ENCODE measurements around the gene NRXN3. TPM values are rescaled to one million over a fixed set of nuclear protein-coding genes. Genes with fewer than 3 reads are reported as not detected.

Gene NRXN3
- total and polyA plus RNA-seq, 7 donors, result 0.06 to 0.74 (median 0.15) TPM

DNA sequence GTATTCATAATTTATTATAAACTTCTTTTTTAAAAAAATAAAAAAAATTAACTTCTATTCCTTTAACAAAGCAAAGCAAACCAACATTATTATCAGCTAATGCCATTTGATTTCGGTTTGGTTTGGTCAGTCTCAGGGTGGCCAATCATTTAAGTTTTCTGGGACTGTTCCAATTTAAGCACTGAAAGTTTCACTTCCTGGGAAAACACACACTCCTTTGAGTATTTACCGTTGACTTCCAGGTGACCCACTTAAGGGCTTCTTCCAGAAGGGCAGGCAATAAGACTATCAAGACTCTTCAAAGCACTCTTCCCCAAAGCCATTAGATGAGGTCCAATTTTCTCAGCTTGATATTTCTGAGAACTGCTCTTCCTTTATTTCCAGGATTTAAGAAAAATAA is 1187.1 kb downstream of the NRXN3 start:
- no peak overlapping the region for H3K4me3 ChIP-seq

DNA sequence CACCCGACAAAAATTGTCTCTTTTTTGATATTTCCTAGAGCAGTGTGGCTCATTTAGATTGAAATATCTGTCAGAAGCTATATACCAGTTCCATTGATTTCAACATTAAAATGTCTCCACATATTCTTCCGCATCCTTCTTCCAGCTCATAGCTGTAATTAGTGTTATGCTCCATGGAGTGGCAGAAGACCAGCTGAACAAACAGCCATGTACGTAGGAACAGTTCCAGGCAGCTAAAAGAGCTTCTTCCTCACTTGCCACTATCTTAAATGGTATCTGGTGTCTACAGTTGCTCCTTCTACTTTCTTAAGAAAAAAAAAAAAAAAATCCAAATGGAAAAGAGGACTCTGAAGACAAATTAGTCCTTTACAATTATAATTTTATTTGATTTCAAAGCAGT is 1193.1 kb downstream of the NRXN3 start:
- DNase-seq (no peak), ATAC-seq (no peak)
- no peaks in the 10 kb centered on the region for H3K27me3 ChIP-seq (ENCODE audit: insufficient read depth in 3 of 3, low read length in 2 of 3)
- no peak overlapping the region for H3K27ac ChIP-seq
- WGBS, 3 donors, result 76 to 85% (median 82%) methylated on average over 3 of the region's 3 CpGs
- no peaks in the 10 kb centered on the region for H3K9me3 ChIP-seq
- no peaks in the 10 kb centered on the region for H3K4me1 ChIP-seq
- TF ChIP-seq, protein P1, sequence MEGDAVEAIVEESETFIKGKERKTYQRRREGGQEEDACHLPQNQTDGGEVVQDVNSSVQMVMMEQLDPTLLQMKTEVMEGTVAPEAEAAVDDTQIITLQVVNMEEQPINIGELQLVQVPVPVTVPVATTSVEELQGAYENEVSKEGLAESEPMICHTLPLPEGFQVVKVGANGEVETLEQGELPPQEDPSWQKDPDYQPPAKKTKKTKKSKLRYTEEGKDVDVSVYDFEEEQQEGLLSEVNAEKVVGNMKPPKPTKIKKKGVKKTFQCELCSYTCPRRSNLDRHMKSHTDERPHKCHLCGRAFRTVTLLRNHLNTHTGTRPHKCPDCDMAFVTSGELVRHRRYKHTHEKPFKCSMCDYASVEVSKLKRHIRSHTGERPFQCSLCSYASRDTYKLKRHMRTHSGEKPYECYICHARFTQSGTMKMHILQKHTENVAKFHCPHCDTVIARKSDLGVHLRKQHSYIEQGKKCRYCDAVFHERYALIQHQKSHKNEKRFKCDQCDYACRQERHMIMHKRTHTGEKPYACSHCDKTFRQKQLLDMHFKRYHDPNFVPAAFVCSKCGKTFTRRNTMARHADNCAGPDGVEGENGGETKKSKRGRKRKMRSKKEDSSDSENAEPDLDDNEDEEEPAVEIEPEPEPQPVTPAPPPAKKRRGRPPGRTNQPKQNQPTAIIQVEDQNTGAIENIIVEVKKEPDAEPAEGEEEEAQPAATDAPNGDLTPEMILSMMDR (IDR thresholded peaks at IDR 0.05), result no peak
- no peak overlapping the region for H3K4me3 ChIP-seq
- intact Hi-C loops (cut with DNase I), result no loop called here
- no peaks in the 10 kb centered on the region for H3K36me3 ChIP-seq (ENCODE audit: insufficient read depth in 1 of 2, low read depth in 1 of 2)

More for the DNA sequence above, 1187.1 kb downstream of the NRXN3 start:
- TF ChIP-seq, protein P1 (IDR thresholded peaks at IDR 0.05), result no peak
- 61 to 66% (median 65%) methylated on average over 2 of the region's 2 CpGs for WGBS, 3 donors
- H3K27me3 ChIP-seq (ENCODE audit: insufficient read depth in 3 of 3, low read length in 2 of 3), result no peaks in the 10 kb centered on the region
- DNase-seq (no peak), ATAC-seq (no peak)
- H3K4me1 ChIP-seq, result no peaks in the 10 kb centered on the region
- no peak overlapping the region for H3K27ac ChIP-seq
- no peaks in the 10 kb centered on the region for H3K9me3 ChIP-seq
- intact Hi-C loops (cut with DNase I), result no loop called here
- no peaks in the 10 kb centered on the region for H3K36me3 ChIP-seq (ENCODE audit: insufficient read depth in 1 of 2, low read depth in 1 of 2)

DNA sequence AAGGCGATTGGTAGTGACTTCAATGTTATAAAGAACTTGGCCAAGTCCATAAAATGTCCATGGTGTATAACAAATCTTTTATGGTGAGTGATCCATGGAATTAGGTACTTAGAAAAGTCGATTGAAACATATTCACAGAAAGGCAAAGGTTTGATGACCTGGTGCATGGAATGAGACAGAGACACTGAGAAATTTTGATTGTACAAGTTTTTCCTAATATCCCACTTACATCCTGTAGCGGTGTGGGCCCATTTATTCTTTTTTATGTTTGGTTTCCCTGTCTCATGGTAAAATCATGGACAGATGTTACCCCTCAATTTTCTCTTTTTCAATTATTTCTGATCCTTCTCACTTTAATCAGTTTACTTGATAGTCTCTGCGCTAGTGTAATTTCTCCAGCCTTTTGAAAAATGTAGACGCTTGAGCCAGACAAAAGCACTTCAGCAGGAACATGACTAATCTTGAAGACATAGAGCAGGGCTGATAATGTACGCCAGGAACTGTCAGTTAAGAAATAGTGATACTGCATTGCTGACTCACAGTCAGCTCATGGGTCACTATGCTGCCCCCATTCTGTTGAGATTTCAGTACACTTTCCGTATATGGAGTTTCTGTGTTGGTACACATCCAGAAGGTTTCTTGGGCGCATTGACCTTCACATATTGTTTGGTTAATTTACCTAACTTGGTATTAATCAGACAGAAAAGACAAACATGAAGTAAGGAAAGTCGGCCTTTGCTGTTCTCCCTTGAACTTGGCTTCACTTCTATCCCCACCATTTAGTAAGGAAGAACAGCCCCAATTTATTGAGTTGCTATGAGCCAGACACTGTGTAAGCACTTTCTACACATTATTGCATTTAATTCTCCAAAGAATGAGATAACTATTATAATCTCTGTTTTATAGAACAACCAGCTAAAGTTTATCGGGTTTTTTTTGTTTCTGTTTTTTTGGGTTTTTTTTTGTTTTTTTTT is 1199.5 kb downstream of the NRXN3 start:
- intact Hi-C loops (cut with DNase I), result no loop called here
- Histone ChIP-seq H3K36me3 (ENCODE audit: insufficient read depth in 1 of 2, low read depth in 1 of 2) (no peaks in the 10 kb centered on the region), H3K27ac (no peak overlapping the region), H3K4me3 (no peak overlapping the region), H3K4me1 (no peaks in the 10 kb centered on the region), H3K9me3 (no peaks in the 10 kb centered on the region), H3K27me3 (ENCODE audit: insufficient read depth in 3 of 3, low read length in 2 of 3) (no peaks in the 10 kb centered on the region)
- no peak for ATAC-seq
- TF ChIP-seq, protein P1 (IDR thresholded peaks at IDR 0.05), result no peak
- DNase-seq, result no peak
- WGBS, 3 donors, result 85 to 88% (median 87%) methylated on average over 10 of the region's 10 CpGs

DNA sequence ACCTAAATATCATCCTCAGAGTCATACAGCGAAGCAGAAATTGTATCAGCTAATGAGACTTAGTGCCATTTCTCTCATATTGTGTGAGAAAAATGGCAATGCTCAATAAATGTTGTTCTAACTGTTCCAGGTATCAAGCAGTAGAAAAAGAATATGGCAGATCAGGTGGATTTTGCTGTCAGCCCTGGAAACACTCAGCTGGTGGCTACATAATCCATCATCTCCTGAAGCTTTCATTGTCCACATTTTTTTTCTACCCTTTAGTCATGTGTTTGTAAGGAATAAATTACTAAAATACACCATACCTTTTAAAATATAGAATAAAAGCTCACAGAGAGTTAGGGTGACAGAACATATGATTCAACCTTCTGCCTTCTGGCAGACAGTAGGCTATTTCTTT is 1200.8 kb downstream of the NRXN3 start:
- H3K9me3 ChIP-seq, result no peaks in the 10 kb centered on the region
- WGBS, 3 donors, result 93% methylated on average over 1 of the region's 1 CpG

More for the DNA sequence above, 1200.8 kb downstream of the NRXN3 start:
- DNase-seq (no peak), ATAC-seq (no peak)
- Histone ChIP-seq H3K27ac (no peak overlapping the region), H3K4me1 (no peaks in the 10 kb centered on the region), H3K27me3 (ENCODE audit: insufficient read depth in 3 of 3, low read length in 2 of 3) (no peaks in the 10 kb centered on the region), H3K4me3 (no peak overlapping the region), H3K36me3 (ENCODE audit: insufficient read depth in 1 of 2, low read depth in 1 of 2) (no peaks in the 10 kb centered on the region)
- TF ChIP-seq, protein P1 (IDR thresholded peaks at IDR 0.05), result no peak
- intact Hi-C loops (cut with DNase I), result no loop called here

Measured in psoas muscle (tissue), 8 donors.